GM12892 (cell line): ENCODE data around the gene PPHLN1.

ENCODE experiments used
- POLR2A ChIP-seq: IDR thresholded peaks from 2 replicates; pipeline ENCODE4 v1.6.1; 2011; ENCODE audit warnings: low read depth, low read length, control low read depth
- POLR2AphosphoS5 ChIP-seq: IDR thresholded peaks from 2 replicates; pipeline ENCODE4 v1.6.1; 2011; ENCODE audit warnings: low read depth, low read length, control low read depth
- TAF1 ChIP-seq: IDR thresholded peaks from 2 replicates; pipeline ENCODE4 v1.6.1; 2011; ENCODE audit warnings: low read depth, mild to moderate bottlenecking, control low read depth, low read length, borderline replicate concordance

GRCh38 chr12:42422785-42423184, 96.8 kb downstream of the PPHLN1 start:
- TF ChIP-seq POLR2A (no peak), TAF1 (no peak), POLR2AphosphoS5 (no peak)
